OCI-LY3 (cell line): Measurements from ENCODE around the gene JPH4.

Experiments
- H2AFZ ChIP-seq: fragments of 200-600, 300-600 bp; shearing (Covaris generic); 2 replicates; pipeline ENCODE4 v1.6.0; 2014; ENCODE audit warnings: antibody characterized with exemption, low read depth, low read length
- H3K27ac ChIP-seq: fragments of 200-600, 300-600 bp; sonication (generic); 2 replicates; pipeline ENCODE4 v1.5.1; 2014; ENCODE audit warnings: mild to moderate bottlenecking, low read length, moderate library complexity, mixed read lengths
- H3K27me3 ChIP-seq: fragments of 200-600, 300-600 bp; sonication (generic); 2 replicates; pipeline ENCODE4 v1.6.1; 2014; ENCODE audit warnings: low read depth, low read length, mixed read lengths
- H3K36me3 ChIP-seq: fragments of 200-600, 300-600 bp; sonication (generic); replicated peaks from 2 replicates; pipeline ENCODE3; 2014; ENCODE audit warnings: low read depth, low read length, mixed read lengths
- H3K4me1 ChIP-seq: fragments of 300-600, 200-600 bp; sonication (generic); 2 replicates; pipeline ENCODE4 v1.6.1; 2014; ENCODE audit warnings: low read length, mixed read lengths
- H3K4me2 ChIP-seq: fragments of 200-600, 300-600 bp; sonication (generic); 2 replicates; pipeline ENCODE4 v1.6.1; 2014; ENCODE audit warnings: low read length, mixed read lengths
- H3K4me3 ChIP-seq: fragments of 300-600, 200-600 bp; sonication (generic); 2 replicates; pipeline ENCODE4 v1.5.1; 2014; ENCODE audit warnings: antibody characterized with exemption, mild to moderate bottlenecking, low read length, moderate library complexity
- H3K79me2 ChIP-seq: fragments of 300-600, 200-600 bp; shearing (Covaris generic); 2 replicates; pipeline ENCODE4 v1.6.1; 2014; ENCODE audit warnings: mild to moderate bottlenecking, low read length, mixed read lengths
- H3K9ac ChIP-seq: fragments of 300-600, 200-600 bp; shearing (Covaris generic); 2 replicates; pipeline ENCODE4 v1.6.0; 2014; ENCODE audit warnings: mild to moderate bottlenecking, low read length, moderate library complexity
- H3K9me3 ChIP-seq: fragments of 200-600, 300-600 bp; shearing (Covaris generic); 2 replicates; pipeline ENCODE4 v1.6.1; 2014; ENCODE audit warnings: low read length, mixed read lengths; ENCODE audit not compliant: insufficient read depth
- H4K20me1 ChIP-seq: fragments of 200-600, 300-600 bp; sonication (generic); 2 replicates; pipeline ENCODE4 v1.6.1; 2016; ENCODE audit warnings: low read length, mixed read lengths; ENCODE audit not compliant: insufficient read depth
- EZH2phosphoT487 ChIP-seq: fragments of 200-600 bp; shearing (Covaris generic); IDR thresholded peaks from 2 replicates; pipeline ENCODE4 v1.6.1; 2018; ENCODE audit warnings: antibody characterized with exemption, mixed run types, low read depth
- TF ChIP-seq, protein P1 (sequence below): fragments of 200-600, 300-600 bp; sonication (generic); IDR thresholded peaks from 2 replicates; pipeline ENCODE4 v1.5.1; 2014; ENCODE audit warnings: antibody characterized with exemption, low read length, low read depth

JPH4 gene

DNA sequence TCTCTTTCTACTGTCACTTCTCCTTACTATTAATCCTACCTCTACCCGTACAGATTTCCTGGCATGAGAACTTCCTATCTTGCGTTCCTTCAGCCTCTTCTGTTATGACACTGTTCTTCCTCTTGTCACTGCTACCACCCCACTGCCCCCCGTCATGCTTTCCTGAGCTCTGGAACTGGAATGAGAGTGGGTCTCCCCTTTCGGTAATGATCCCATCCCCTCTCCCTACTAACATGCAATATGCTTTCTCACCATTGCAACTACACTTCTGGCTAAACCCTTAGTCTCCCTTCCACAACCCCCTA is 6.1 kb downstream of the JPH4 start:
- Histone ChIP-seq H2AFZ (no peak overlapping the region), H3K4me2 (no peak overlapping the region), H3K9ac (no peak overlapping the region), H3K27me3 (no peaks in the 10 kb centered on the region), H4K20me1 (no peaks in the 10 kb centered on the region), H3K79me2 (no peaks in the 10 kb centered on the region), H3K36me3 (no peaks in the 10 kb centered on the region), H3K4me3 (no peak overlapping the region), H3K27ac (no peak overlapping the region), H3K9me3 (no peaks in the 10 kb centered on the region), H3K4me1 (peaks cover 12% of the 10 kb centered on the region)
- TF ChIP-seq, protein P1, sequence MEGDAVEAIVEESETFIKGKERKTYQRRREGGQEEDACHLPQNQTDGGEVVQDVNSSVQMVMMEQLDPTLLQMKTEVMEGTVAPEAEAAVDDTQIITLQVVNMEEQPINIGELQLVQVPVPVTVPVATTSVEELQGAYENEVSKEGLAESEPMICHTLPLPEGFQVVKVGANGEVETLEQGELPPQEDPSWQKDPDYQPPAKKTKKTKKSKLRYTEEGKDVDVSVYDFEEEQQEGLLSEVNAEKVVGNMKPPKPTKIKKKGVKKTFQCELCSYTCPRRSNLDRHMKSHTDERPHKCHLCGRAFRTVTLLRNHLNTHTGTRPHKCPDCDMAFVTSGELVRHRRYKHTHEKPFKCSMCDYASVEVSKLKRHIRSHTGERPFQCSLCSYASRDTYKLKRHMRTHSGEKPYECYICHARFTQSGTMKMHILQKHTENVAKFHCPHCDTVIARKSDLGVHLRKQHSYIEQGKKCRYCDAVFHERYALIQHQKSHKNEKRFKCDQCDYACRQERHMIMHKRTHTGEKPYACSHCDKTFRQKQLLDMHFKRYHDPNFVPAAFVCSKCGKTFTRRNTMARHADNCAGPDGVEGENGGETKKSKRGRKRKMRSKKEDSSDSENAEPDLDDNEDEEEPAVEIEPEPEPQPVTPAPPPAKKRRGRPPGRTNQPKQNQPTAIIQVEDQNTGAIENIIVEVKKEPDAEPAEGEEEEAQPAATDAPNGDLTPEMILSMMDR, result no peak
- no peak for TF ChIP-seq EZH2phosphoT487

DNA sequence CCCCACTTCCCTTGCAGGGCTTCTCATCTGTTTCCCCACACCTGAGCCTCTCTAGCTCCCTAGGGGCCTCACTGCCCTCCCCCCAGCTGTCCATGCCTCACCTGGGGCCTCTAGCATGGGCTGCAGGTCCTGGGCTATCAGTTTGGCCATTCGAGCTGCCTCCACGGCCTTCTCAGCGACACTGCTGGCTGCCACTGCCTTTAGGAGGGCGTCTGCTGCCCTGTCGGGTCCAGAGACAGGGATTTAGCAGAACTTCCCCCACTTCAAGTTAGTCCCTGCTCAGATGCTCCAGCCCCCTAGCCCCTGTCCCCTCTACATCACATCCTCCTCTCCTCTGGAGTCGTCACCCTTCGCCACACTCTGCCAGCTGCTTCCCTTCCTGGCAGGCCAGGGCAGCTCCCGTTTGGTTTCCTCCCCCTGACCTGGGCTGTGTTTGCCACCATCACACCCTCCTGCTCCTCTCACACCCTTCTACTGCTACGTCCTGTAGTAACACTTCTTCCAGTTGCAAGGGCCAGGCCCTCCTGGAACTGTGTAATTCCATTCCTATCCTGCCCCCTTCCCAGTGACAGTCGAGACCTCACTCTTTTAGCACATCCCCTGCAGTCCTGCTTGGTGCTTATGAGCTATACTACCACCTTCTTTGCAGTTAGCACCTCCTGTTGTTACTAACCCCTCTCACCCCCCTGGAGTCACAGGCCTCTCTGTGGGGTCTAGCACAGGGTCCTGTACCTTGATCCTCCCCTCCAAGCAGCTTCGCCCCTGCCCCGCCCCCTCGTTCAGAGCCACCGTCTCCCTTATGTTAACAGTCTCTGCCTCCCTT is 6.7 kb downstream of the JPH4 start:
- Histone ChIP-seq H3K79me2 (peaks cover 4% of the 10 kb centered on the region), H4K20me1 (no peaks in the 10 kb centered on the region), H3K27me3 (no peaks in the 10 kb centered on the region), H2AFZ (no peak overlapping the region), H3K4me2 (no peak overlapping the region), H3K9ac (no peak overlapping the region), H3K27ac (no peak overlapping the region), H3K4me3 (no peak overlapping the region), H3K9me3 (no peaks in the 10 kb centered on the region), H3K36me3 (no peaks in the 10 kb centered on the region), H3K4me1 (peaks cover 11% of the 10 kb centered on the region)
- TF ChIP-seq, protein P1, result no peak
- no peak for TF ChIP-seq EZH2phosphoT487

DNA sequence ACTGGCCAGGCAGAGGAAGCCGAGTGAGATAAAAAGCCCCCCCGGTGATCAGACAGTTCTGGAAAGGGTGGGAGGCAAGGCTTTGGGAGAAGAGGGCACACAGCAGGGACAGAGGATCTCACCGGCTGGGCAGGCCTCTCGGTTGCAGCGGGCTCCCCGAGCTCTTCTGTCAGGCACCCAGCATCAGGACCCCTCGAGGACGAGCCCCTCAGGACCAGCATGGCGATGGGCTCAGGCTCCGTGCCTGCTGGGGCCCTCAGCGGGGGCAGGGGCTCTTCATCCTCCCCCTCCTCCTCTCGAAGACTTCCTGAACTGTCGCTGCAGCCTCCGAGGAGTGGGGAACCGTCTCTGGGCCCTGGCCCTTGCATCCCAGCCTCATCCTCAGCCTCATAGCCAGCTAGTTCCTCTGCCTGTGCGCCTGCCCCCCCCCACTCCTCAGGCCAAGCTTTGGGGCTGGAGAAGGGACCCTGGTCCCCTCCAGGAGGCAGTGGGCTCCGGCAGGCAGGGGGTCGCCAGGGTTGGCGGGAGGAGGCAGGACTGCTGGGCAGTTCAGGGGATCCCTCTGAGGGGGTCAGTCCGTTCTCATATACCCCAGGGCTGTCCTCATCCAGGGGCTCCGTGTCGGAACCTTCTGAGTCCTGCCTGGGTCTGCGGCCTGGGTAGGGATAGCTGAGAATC is 7.6 kb downstream of the JPH4 start:
- TF ChIP-seq, protein P1, result no peak
- no peak for TF ChIP-seq EZH2phosphoT487
- H3K9ac ChIP-seq, result no peak overlapping the region
- H3K27ac ChIP-seq, result no peak overlapping the region
- H3K9me3 ChIP-seq, result no peaks in the 10 kb centered on the region
- H3K4me3 ChIP-seq, result no peak overlapping the region
- no peak overlapping the region for H3K4me2 ChIP-seq
- no peaks in the 10 kb centered on the region for H4K20me1 ChIP-seq
- no peak overlapping the region for H2AFZ ChIP-seq
- H3K4me1 ChIP-seq, result peaks cover 17% of the 10 kb centered on the region
- H3K27me3 ChIP-seq, result no peaks in the 10 kb centered on the region
- H3K36me3 ChIP-seq, result peaks cover 3% of the 10 kb centered on the region
- H3K79me2 ChIP-seq, result peaks cover 12% of the 10 kb centered on the region

- no peak overlapping the region for H3K4me2 ChIP-seq
- no peaks in the 10 kb centered on the region for H4K20me1 ChIP-seq
- peaks cover 13% of the 10 kb centered on the region for H3K36me3 ChIP-seq
- no peak overlapping the region for H3K27ac ChIP-seq
- no peaks in the 10 kb centered on the region for H3K27me3 ChIP-seq
- no peak overlapping the region for H3K9ac ChIP-seq
- TF ChIP-seq EZH2phosphoT487, result no peak
- no peaks in the 10 kb centered on the region for H3K9me3 ChIP-seq
- peaks cover 12% of the 10 kb centered on the region for H3K79me2 ChIP-seq
- H3K4me1 ChIP-seq, result peaks cover 17% of the 10 kb centered on the region
- no peak overlapping the region for H3K4me3 ChIP-seq
- H2AFZ ChIP-seq, result no peak overlapping the region
Observed at GRCh38 chr14:23569443-23570151, 9.0 kb downstream of the JPH4 start.
